Smooth muscle cell (in vitro differentiated cells): Measurements from ENCODE around the gene HOXB2. TPM values are rescaled to one million over a fixed set of nuclear protein-coding genes. Genes with fewer than 3 reads are reported as not detected.

Source experiments
- DNase-seq: peaks from one replicate; lab custom pipeline; 2025; ENCODE audit not compliant: unreplicated experiment; lab: John Stamatoyannopoulos, UW
- H2AFZ ChIP-seq: fragments of 200-600 bp; sonication (generic); 2 replicates; pipeline ENCODE4 v1.6.0; 2016; ENCODE audit warnings: antibody characterized with exemption, low read depth, mild to moderate bottlenecking
- H3F3A ChIP-seq: fragments of 200-600 bp; sonication (generic); 2 replicates; pipeline ENCODE4 v1.6.0; 2017; ENCODE audit warnings: antibody characterized with exemption, low read depth
- H3K27ac ChIP-seq: fragments of 200-600 bp; sonication (generic); 2 replicates; pipeline ENCODE4 v1.5.1; 2016; ENCODE audit warnings: low read depth, mild to moderate bottlenecking
- H3K27me3 ChIP-seq: fragments of 200-600 bp; sonication (generic); 2 replicates; pipeline ENCODE4 v1.6.1; 2016; ENCODE audit warnings: low read depth, mild to moderate bottlenecking
- H3K36me3 ChIP-seq: fragments of 200-600 bp; sonication (generic); 2 replicates; pipeline ENCODE4 v1.5.1; 2016; ENCODE audit warnings: low read depth
- H3K4me1 ChIP-seq: fragments of 200-600 bp; sonication (generic); 2 replicates; pipeline ENCODE4 v1.5.1; 2016; ENCODE audit warnings: low read depth
- H3K4me2 ChIP-seq: fragments of 200-600 bp; sonication (generic); 2 replicates; pipeline ENCODE4 v1.6.0; 2016; ENCODE audit warnings: mild to moderate bottlenecking
- H3K4me3 ChIP-seq: fragments of 200-600 bp; sonication (generic); 2 replicates; pipeline ENCODE4 v1.5.1; 2016; ENCODE audit warnings: mild to moderate bottlenecking
- H3K79me2 ChIP-seq: fragments of 200-600 bp; sonication (generic); 2 replicates; pipeline ENCODE4 v1.6.0; 2016; ENCODE audit warnings: low read depth, mild to moderate bottlenecking
- H3K9ac ChIP-seq: fragments of 200-600 bp; sonication (generic); 2 replicates; pipeline ENCODE4 v1.6.0; 2016; ENCODE audit warnings: low read depth
- H3K9me3 ChIP-seq: fragments of 200-600 bp; sonication (generic); replicated peaks from 2 replicates; pipeline ENCODE4 v1.5.1; 2016; ENCODE audit warnings: low read depth
- H4K20me1 ChIP-seq: fragments of 200-600 bp; sonication (generic); 2 replicates; pipeline ENCODE4 v1.6.0; 2016; ENCODE audit warnings: low read depth
- CTCF ChIP-seq: fragments of 200-600 bp; sonication (generic); IDR thresholded peaks from 2 replicates; pipeline ENCODE4 v1.5.1; 2017; ENCODE audit warnings: borderline replicate concordance, mild to moderate bottlenecking, antibody characterized with exemption; ENCODE audit not compliant: insufficient read depth, poor library complexity, severe bottlenecking
- WGBS: methylation state at CpG from one replicate; pipeline ENCODE4 v1.1.7; 2016; ENCODE audit warnings: low lambda C conversion rate; 5-methylcytosine and 5-hydroxymethylcytosine counted together
- polyA plus RNA-seq: library from polyadenylated mRNA; unstranded; fragments of >200 nt; fragmentation: Nextera tagmentation; extraction: Ambion mirVana; gene quantifications from 2 replicates; pipeline ENCODE4 v1.2.1, GENCODE V29; 2016
- total RNA-seq: library from RNA; depleted of rRNA; stranded (reverse); fragments of >200 nt; gene quantifications from 2 replicates; pipeline ENCODE4 v1.2.3, GENCODE V29; 2014

Gene HOXB2
- total and polyA plus RNA-seq, 2 experiments from 2014 or later = 26.5 to 40.4 TPM

DNA sequence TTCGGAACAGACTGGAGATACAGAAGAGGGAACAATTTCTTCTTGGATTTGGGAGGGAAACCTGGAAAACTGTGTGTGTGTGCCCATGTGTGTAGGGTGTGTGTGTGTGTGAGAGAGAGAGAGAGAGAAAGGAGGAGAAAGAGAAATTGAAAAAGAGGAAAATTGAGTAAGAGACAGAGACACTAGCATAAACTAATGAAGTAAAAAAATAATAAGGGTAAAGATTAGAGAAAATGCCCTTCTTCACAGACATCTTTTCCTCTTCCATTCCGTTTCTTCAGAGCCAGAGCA is 13.9 kb upstream of the HOXB2 start:
- Histone ChIP-seq H3K4me3 (no peak overlapping the region), H3K36me3 (no peaks in the 10 kb centered on the region), H3K79me2 (peaks cover 22% of the 10 kb centered on the region), H3K27me3 (peaks cover 73% of the 10 kb centered on the region), H3K9me3 (no peaks in the 10 kb centered on the region), H3F3A (no peaks in the 10 kb centered on the region), H3K27ac (no peak overlapping the region), H3K4me1 (no peaks in the 10 kb centered on the region), H2AFZ (no peak overlapping the region), H3K4me2 (no peak overlapping the region), H3K9ac (no peak overlapping the region), H4K20me1 (peaks cover 99% of the 10 kb centered on the region)
- no peak for TF ChIP-seq CTCF
- 81% methylated on average over 2 of the region's 2 CpGs for WGBS
- DNase-seq = no peak

- H3K36me3 ChIP-seq = no peaks in the 10 kb centered on the region
- H4K20me1 ChIP-seq = peaks cover 98% of the 10 kb centered on the region
- H2AFZ ChIP-seq = no peak overlapping the region
- no peak overlapping the region for H3K4me3 ChIP-seq
- H3K9me3 ChIP-seq = no peaks in the 10 kb centered on the region
- no peak overlapping the region for H3K27ac ChIP-seq
- TF ChIP-seq CTCF = no peak
- WGBS = 76% methylated on average over 13 of the region's 13 CpGs
- peaks cover 73% of the 10 kb centered on the region for H3K27me3 ChIP-seq
- H3F3A ChIP-seq = no peaks in the 10 kb centered on the region
- no peaks in the 10 kb centered on the region for H3K4me1 ChIP-seq
- peaks cover 20% of the 10 kb centered on the region for H3K79me2 ChIP-seq
- no peak overlapping the region for H3K9ac ChIP-seq
- DNase-seq = no peak
- no peak overlapping the region for H3K4me2 ChIP-seq
Observed at GRCh38 chr17:48558057-48558830, 13.3 kb upstream of the HOXB2 start.

DNA sequence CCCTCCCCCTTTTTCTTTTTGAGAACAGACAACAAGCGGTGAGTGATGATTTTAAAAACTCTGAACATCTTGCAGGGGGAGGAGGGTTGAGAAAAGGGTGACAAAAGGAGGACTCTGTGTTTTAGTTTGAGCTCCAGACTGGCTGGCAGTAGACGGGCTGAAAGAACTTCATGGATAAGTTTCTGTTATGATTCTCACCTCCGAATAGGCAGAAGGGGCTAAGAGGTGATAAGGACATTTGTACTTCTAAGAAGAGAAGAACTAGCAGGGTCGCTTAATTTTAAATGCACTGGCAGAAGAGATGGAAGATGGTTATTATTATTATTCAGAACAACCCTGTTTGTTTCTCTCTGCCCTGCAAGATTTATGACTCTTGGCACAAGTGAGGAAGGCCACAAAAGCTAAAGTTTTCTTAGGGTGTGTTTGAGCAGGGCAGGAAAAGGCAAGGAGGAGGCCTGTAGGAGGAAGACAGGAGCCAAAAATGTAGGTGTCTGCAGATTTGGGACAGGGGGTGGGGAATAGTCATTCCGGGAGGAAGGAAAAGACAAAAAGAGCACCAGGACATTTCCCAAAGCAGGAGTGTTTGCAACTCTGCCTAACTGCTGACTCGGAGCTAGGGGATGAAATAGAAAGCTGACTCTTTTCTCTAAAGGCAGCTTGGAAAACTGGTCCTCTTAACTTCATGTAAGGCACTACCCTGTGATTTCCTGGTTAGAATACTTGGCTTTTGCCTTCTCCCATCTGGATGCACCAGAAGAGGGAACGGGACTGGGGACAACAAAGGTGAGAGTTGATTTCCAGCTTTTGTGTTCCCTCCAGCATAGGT is 11.9 kb upstream of the HOXB2 start:
- Histone ChIP-seq H2AFZ (no peak overlapping the region), H3K27me3 (peaks cover 69% of the 10 kb centered on the region), H3K4me2 (no peak overlapping the region), H3K4me1 (no peaks in the 10 kb centered on the region), H3K9me3 (no peaks in the 10 kb centered on the region), H3K4me3 (no peak overlapping the region), H3K36me3 (no peaks in the 10 kb centered on the region), H3K9ac (no peak overlapping the region), H3K79me2 (peaks cover 14% of the 10 kb centered on the region), H4K20me1 (peaks cover 89% of the 10 kb centered on the region), H3K27ac (no peak overlapping the region), H3F3A (no peaks in the 10 kb centered on the region)
- no peak for TF ChIP-seq CTCF
- no peak for DNase-seq
- WGBS = 70% methylated on average over 7 of the region's 7 CpGs

DNA sequence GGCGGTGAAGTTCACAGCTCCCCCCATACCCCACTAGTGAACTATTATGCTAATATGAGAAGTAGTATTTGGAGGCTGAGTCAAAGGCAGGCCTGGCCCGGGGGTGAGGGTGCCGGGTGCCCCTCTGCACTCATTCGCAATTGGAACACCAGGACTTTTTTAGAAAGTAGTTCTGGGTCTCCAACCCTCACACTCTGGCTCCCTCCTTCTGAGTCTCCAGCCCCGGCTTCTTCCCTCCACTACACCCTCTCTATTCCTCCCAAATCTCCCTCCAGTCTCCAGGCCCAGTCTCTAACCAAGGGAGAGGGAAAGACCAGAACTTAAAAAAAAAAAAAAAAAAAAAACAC is 11.3 kb upstream of the HOXB2 start:
- peaks cover 73% of the 10 kb centered on the region for H3K27me3 ChIP-seq
- H2AFZ ChIP-seq = no peak overlapping the region
- no peaks in the 10 kb centered on the region for H3F3A ChIP-seq
- no peaks in the 10 kb centered on the region for H3K36me3 ChIP-seq
- H3K4me2 ChIP-seq = peak overlapping the region; percentile 91
- WGBS = 62% methylated on average over 5 of the region's 5 CpGs
- H3K4me1 ChIP-seq = no peaks in the 10 kb centered on the region
- TF ChIP-seq CTCF = no peak
- DNase-seq = no peak
- no peaks in the 10 kb centered on the region for H3K9me3 ChIP-seq
- peaks cover 83% of the 10 kb centered on the region for H4K20me1 ChIP-seq
- H3K27ac ChIP-seq = no peak overlapping the region
- no peak overlapping the region for H3K9ac ChIP-seq
- peaks cover 14% of the 10 kb centered on the region for H3K79me2 ChIP-seq
- H3K4me3 ChIP-seq = no peak overlapping the region
